GM18507 (cell line): ENCODE measurements around the gene TOB2.

Experiments
- DNase-seq: peaks from one replicate; pipeline ENCODE4 v3.0.0; 2011; ENCODE audit warnings: low read depth; ENCODE audit not compliant: insufficient read length; ENCODE audit errors: extremely low spot score
- FAIRE-seq: peaks from 2 replicates; lab custom pipeline; 2011; peaks lifted over from hg19 to GRCh38; lab: Jason Lieb, UNC

TOB2 gene

GRCh38 chr22:41446639-41447434, at the start of gene TOB2:
TSS of gene TOB2 (minus strand) at chr22:41446801. CDS start at chr22:41437345, 9,456 bp downstream.
- DNase-seq: peak; percentile 60
- peak; percentile 94 for FAIRE-seq

- FAIRE-seq (no peak), DNase-seq (no peak)
These were observed 44.9 kb upstream of the TOB2 start for GRCh38 chr22:41491374-41492100.

DNA sequence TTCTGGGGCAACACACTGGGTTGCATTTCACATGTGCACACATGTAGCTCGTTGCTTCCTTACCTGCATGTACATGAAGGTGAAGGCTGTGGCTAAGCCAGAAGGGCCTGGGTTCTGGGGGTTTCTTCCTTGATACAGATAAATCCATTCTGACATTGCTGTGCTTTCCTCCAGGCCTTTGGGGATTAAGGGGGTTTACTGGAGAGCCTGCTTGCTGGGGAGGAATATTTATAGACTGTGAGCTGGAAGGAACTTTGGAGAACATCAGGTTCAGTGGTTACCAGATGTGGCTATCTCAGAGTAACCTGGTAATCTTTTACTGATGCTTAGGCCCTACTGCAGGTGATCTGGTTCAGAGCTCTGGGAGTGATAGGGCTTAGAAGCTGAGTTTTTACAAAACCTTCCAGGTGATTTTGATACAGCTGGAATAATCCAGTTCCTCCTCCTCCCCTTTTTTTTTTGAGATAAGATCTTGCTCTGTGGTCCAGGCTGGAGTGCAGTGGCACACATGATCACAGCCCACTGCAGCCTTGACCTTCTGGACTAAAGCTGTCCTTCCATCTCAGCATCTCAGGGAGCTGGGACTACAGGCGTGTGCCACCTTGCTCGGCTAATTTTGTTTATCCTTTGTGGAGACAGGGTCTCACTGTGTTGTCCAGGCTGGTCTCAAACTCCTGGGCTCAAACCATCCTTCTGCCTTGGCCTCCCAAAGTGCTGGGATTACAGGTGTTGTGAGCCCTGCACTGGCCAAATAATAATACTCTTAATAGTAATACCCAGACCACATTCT, 42.2 kb upstream of the TOB2 start:
- DNase-seq: no peak
- FAIRE-seq: no peak

- DNase-seq: no peak
- no peak for FAIRE-seq
These were observed 41.5 kb upstream of the TOB2 start for GRCh38 chr22:41488076-41488475.

GRCh38 chr22:41487037-41487935, 40.7 kb upstream of the TOB2 start:
- FAIRE-seq: no peak
- no peak for DNase-seq

GRCh38 chr22:41485033-41485432, 38.4 kb upstream of the TOB2 start:
- no peak for FAIRE-seq
- DNase-seq: no peak

DNA sequence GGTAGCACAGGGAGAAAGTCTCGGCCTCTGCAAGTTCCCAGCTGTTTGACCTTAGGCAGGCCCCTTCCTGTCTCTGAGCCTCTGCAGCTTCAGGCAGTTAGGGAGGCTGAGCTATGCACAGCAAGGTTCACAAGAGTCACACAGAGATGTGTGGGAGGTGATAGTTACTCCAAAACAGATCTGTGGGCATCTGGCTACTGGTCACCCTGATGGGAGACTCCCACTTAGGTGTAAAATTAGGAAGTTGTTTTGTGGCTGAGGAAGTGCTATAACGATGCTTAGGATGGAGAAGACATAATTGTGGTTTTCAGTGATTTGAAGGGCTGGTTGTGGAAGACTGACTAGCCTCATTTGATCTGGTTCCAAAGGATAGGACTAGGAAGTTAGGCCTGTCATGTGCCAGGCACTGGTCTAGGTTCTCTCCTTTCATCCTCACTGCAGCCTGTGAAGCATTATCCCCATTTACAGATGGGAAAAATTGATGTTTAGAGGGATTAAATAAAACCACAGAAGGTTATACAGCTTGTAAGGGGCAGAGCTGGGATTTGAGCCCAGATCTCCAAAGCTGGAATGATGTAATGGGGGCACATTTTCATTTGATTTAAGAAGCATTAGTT, 35.8 kb upstream of the TOB2 start:
- no peak for DNase-seq
- peak; percentile 84 for FAIRE-seq

- no peak for FAIRE-seq
- no peak for DNase-seq
These were observed 35.3 kb upstream of the TOB2 start for GRCh38 chr22:41481925-41482318.

DNA sequence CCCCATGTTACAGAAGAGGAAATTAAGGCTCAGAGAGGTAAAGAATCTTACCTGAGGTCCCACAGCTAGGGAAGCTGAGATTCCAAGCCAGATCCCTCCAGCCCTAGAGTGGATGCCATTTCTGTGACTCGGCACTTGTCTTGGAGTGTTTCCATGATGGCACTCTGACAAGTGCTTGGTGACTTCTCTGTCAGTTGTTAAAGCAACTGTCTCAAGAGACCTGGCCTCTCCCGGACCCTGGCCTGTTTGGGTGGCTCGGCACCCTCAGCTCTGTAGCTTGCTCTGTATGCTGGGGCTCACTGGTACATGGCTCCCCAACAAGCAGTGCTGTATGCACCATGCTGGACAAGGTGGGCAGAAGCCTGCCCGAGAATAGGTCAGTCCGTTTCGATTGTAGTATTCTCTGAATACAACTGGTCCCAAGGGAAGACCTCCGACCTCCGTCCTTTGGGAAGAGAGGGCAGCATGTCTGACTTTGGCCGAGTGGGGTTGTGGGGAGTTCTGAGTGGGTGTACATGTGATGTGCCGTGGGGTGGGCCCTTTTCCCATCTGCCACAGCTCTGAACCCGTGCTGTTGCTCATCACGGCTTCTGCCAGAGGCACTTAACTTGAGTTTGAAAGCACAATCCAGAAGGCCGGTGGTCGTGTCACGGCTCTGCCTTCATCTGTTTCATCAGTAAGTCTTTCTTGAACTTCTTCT, 34.7 kb upstream of the TOB2 start:
- FAIRE-seq (no peak), DNase-seq (no peak)

DNA sequence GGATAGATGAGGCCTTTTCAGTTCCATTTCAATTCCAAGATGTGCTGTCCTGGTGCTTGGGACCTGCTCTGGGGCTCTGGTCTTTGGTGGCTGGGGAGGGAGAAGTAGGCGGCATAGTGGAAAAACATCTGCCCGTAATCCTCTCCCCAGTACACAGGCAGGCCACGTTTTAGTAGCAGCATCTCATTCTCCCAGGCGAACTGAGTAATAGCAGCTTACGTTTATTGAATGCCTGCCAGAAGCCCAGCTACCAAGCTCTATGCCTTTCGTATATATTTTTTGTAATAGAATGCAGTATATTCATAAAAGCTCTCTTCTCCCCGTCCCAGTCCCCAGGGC, 33.8 kb upstream of the TOB2 start:
- DNase-seq (no peak), FAIRE-seq (peak; percentile 57)

DNA sequence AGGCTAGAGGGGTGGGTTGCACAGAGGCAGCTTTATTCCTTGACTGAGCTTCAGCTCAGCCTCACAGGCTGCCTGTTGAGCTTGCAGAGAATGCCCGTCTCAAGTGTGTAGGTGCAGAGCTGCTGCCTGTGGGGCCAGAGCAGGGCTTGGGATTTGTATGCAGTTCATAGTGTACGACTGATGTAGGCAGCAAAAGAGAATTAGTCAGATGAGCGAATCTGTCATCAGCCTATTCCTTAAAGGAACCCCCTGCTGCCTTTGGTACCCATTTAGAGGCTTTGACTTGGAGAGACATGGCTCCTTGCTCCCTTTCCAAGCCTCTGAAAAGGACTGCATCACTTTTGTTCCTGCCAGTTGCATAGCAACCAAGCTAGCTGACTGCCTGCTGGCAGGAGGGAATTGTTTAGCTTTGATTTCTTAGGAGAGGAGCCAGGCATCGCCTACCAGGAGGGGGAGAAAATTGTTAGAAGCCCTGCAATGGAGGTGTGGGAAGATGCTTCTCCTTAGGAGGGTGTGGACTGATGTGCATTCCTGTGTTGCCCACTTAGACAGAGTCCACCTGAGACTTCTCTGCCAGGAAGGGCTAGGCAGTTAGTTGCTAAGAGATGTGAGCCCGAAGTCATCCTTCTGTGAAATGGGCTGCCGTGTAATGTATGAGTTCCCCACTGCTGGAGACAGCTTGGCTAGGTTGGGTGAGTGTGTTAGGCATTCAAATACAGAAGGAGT, 33.2 kb upstream of the TOB2 start:
- DNase-seq: no peak
- FAIRE-seq: no peak

DNA sequence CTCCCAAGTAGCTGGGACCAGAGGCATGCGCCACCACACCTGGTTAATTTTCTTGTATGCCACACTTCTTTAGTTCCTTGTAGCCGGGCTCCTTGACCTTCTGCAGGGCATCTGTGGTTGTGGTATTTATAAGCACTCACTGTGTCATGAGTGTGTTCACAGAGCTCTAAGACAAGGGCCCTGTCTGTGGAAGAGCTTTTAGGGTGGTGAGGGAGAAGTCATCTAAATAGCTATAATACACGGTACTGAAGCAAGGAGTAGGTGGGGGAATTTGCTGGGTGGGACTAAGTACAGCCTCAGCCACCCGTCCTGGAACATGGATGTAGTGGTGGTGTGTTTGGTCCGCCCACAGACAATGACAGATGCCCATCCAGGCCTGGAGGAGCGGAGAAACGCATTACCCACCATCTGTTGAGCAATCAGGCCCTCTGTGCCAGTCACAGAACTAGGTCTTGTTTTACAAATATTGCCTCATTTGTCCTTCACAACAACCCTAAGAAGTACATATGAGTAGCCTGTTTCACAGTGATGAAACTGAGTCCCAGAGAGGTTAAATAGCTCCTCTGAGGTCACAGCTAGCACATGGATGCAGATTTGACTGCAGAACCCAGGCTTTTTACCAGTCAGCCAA, 32.4 kb upstream of the TOB2 start:
- DNase-seq (no peak), FAIRE-seq (peak; percentile 92)

- FAIRE-seq: no peak
- DNase-seq: no peak
These were observed 31.9 kb upstream of the TOB2 start for GRCh38 chr22:41478473-41478872.

- FAIRE-seq (no peak), DNase-seq (no peak)
These were observed 28.4 kb upstream of the TOB2 start for GRCh38 chr22:41474872-41475451.

DNA sequence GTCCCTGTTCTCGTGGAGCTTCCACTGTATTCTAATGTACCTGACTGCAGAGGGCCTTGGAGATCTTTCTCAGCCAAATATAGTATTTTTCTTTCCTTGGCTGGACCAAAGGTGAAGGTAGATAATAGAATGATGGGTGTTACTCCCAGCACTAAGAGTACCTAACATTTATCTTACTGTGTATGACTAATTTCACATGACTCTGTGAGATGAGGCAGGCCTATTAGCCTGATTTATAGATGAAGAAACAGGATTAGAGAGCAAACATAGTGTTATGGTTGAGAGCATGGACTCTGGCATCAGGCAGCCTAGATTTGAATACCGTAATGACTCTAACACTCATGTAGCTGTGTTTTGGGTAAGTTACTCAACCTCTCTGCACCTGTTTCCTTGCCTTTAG, 25.0 kb upstream of the TOB2 start:
- no peak for FAIRE-seq
- DNase-seq: no peak

DNA sequence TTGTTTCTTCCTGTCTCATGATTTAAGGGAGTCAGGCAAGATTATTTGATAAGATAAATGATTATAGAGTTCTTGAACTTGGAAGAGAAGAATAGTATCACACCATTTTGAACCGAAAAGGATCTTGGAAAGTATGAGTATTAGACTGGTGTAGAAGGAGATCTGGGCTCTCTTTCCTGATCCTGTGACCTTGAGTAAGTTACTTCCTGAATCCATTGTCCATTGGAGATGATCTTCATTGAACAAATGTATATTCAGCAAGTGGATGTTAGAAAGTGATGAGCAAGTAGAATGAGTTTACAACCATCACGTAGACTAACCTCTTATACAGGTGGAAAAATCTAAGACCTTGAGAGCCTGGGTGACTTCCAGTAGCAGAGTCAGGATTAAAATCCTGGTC, 24.3 kb upstream of the TOB2 start:
- no peak for FAIRE-seq

GRCh38 chr22:41469218-41469851, 22.7 kb upstream of the TOB2 start:
- DNase-seq (no peak), FAIRE-seq (no peak)

More for the DNA sequence above, 24.3 kb upstream of the TOB2 start:
- DNase-seq: no peak
